Rectal smooth muscle tissue (tissue), 1 donor: Measurements from ENCODE around the gene PKP1.

ENCODE experiments used
- H3K27ac ChIP-seq: one replicate; pipeline ENCODE4 v1.7.0; 2013; ENCODE audit warnings: low read depth, low read length, inconsistent platforms
- H3K27me3 ChIP-seq: one replicate; pipeline ENCODE4 v1.7.0; 2013; ENCODE audit warnings: low read length; ENCODE audit not compliant: control insufficient read depth, insufficient read depth
- H3K36me3 ChIP-seq: one replicate; pipeline ENCODE4 v1.7.0; 2013; ENCODE audit warnings: low read length; ENCODE audit not compliant: control insufficient read depth, insufficient read depth
- H3K4me1 ChIP-seq: one replicate; pipeline ENCODE4 v1.7.0; 2013; ENCODE audit warnings: low read length; ENCODE audit not compliant: control insufficient read depth, insufficient read depth
- H3K4me3 ChIP-seq: one replicate; pipeline ENCODE4 v1.7.0; 2013; ENCODE audit warnings: low read length
- H3K9ac ChIP-seq: one replicate; pipeline ENCODE4 v1.7.0; 2013; ENCODE audit warnings: low read length

The PKP1 gene

GRCh38 chr1:201264072-201264471, 19.2 kb upstream of the PKP1 start:
- Histone ChIP-seq H3K36me3 (no peaks in the 10 kb centered on the region), H3K4me3 (no peak overlapping the region), H3K27me3 (no peaks in the 10 kb centered on the region), H3K27ac (no peak overlapping the region), H3K9ac (no peak overlapping the region), H3K4me1 (no peaks in the 10 kb centered on the region)

GRCh38 chr1:201264554-201264953, 18.8 kb upstream of the PKP1 start:
- H3K4me1 ChIP-seq = no peaks in the 10 kb centered on the region
- H3K4me3 ChIP-seq = no peak overlapping the region
- H3K27me3 ChIP-seq = no peaks in the 10 kb centered on the region
- no peak overlapping the region for H3K9ac ChIP-seq
- H3K36me3 ChIP-seq = no peaks in the 10 kb centered on the region
- H3K27ac ChIP-seq = no peak overlapping the region

GRCh38 chr1:201265756-201266155, 17.6 kb upstream of the PKP1 start:
- no peaks in the 10 kb centered on the region for H3K27me3 ChIP-seq
- no peaks in the 10 kb centered on the region for H3K36me3 ChIP-seq
- H3K9ac ChIP-seq = no peak overlapping the region
- H3K4me1 ChIP-seq = no peaks in the 10 kb centered on the region
- H3K4me3 ChIP-seq = no peak overlapping the region
- no peak overlapping the region for H3K27ac ChIP-seq

- no peaks in the 10 kb centered on the region for H3K36me3 ChIP-seq
- no peak overlapping the region for H3K27ac ChIP-seq
- H3K4me3 ChIP-seq = no peak overlapping the region
- H3K4me1 ChIP-seq = no peaks in the 10 kb centered on the region
- H3K27me3 ChIP-seq = no peaks in the 10 kb centered on the region
- no peak overlapping the region for H3K9ac ChIP-seq
These were observed 17.0 kb upstream of the PKP1 start for GRCh38 chr1:201266276-201266675.

- no peaks in the 10 kb centered on the region for H3K36me3 ChIP-seq
- no peaks in the 10 kb centered on the region for H3K27me3 ChIP-seq
- no peak overlapping the region for H3K9ac ChIP-seq
- H3K4me3 ChIP-seq = no peak overlapping the region
- no peaks in the 10 kb centered on the region for H3K4me1 ChIP-seq
- H3K27ac ChIP-seq = no peak overlapping the region
These were observed 16.5 kb upstream of the PKP1 start for GRCh38 chr1:201266774-201267173.

- H3K36me3 ChIP-seq = no peaks in the 10 kb centered on the region
- no peaks in the 10 kb centered on the region for H3K27me3 ChIP-seq
- H3K4me3 ChIP-seq = no peak overlapping the region
- no peaks in the 10 kb centered on the region for H3K4me1 ChIP-seq
- H3K27ac ChIP-seq = no peak overlapping the region
- no peak overlapping the region for H3K9ac ChIP-seq
These were observed 15.7 kb upstream of the PKP1 start for GRCh38 chr1:201267481-201268229.

- H3K36me3 ChIP-seq = no peaks in the 10 kb centered on the region
- H3K27ac ChIP-seq = no peak overlapping the region
- H3K4me1 ChIP-seq = no peaks in the 10 kb centered on the region
- H3K9ac ChIP-seq = no peak overlapping the region
- H3K27me3 ChIP-seq = no peaks in the 10 kb centered on the region
- no peak overlapping the region for H3K4me3 ChIP-seq
These were observed 14.6 kb upstream of the PKP1 start for GRCh38 chr1:201268604-201269151.

GRCh38 chr1:201269281-201269680, 14.0 kb upstream of the PKP1 start:
- no peak overlapping the region for H3K27ac ChIP-seq

GRCh38 chr1:201269900-201270410, 13.4 kb upstream of the PKP1 start:
- Histone ChIP-seq H3K36me3 (no peaks in the 10 kb centered on the region), H3K4me3 (no peak overlapping the region), H3K4me1 (no peaks in the 10 kb centered on the region), H3K27ac (no peak overlapping the region), H3K27me3 (no peaks in the 10 kb centered on the region), H3K9ac (no peak overlapping the region)

More at GRCh38 chr1:201269281-201269680, 14.0 kb upstream of the PKP1 start:
- Histone ChIP-seq H3K4me3 (no peak overlapping the region), H3K9ac (no peak overlapping the region), H3K4me1 (no peaks in the 10 kb centered on the region), H3K27me3 (no peaks in the 10 kb centered on the region), H3K36me3 (no peaks in the 10 kb centered on the region)

GRCh38 chr1:201270616-201271390, 12.5 kb upstream of the PKP1 start:
- Histone ChIP-seq H3K9ac (no peak overlapping the region), H3K27ac (no peak overlapping the region), H3K36me3 (no peaks in the 10 kb centered on the region), H3K4me1 (no peaks in the 10 kb centered on the region), H3K27me3 (no peaks in the 10 kb centered on the region), H3K4me3 (no peak overlapping the region)

- Histone ChIP-seq H3K9ac (no peak overlapping the region), H3K4me1 (no peaks in the 10 kb centered on the region), H3K36me3 (no peaks in the 10 kb centered on the region), H3K27me3 (no peaks in the 10 kb centered on the region), H3K27ac (no peak overlapping the region), H3K4me3 (no peak overlapping the region)
These were observed 10.5 kb upstream of the PKP1 start for GRCh38 chr1:201272799-201273198.

- Histone ChIP-seq H3K9ac (no peak overlapping the region), H3K4me3 (no peak overlapping the region), H3K27me3 (no peaks in the 10 kb centered on the region), H3K4me1 (no peaks in the 10 kb centered on the region), H3K36me3 (no peaks in the 10 kb centered on the region), H3K27ac (no peak overlapping the region)
These were observed 8.6 kb upstream of the PKP1 start for GRCh38 chr1:201274616-201275252.
